CD14-positive monocyte (primary cell): ENCODE results near the gene LONRF2. TPM values are rescaled to one million over a fixed set of nuclear protein-coding genes. Genes with fewer than 3 reads are reported as not detected.

Experiments used
- DNase-seq, 3 donors: peaks; one replicate each; pipeline ENCODE4 v3.0.0-alpha.2; 2011 to 2022
- H2AFZ ChIP-seq: 2 replicates; pipeline ENCODE4 v1.6.0; 2012; ENCODE audit warnings: mild to moderate bottlenecking, low read depth, low read length, inconsistent platforms; ENCODE audit not compliant: insufficient read depth, poor library complexity, severe bottlenecking
- H3K27ac ChIP-seq, 2 donors: 1 replicate in 1 of 2; 2 replicates in 1 of 2; pipeline ENCODE4 v1.5.1; 2012 to 2013; ENCODE audit warnings: low read length in 2 of 2, control low read depth in 1 of 2, inconsistent platforms in 1 of 2, low read depth in 1 of 2, mild to moderate bottlenecking in 1 of 2
- H3K27me3 ChIP-seq, 2 donors: one replicate each; pipeline versions ENCODE4 v1.6.0 to v1.6.1; 2011 to 2013; ENCODE audit warnings: low read length in 2 of 2; ENCODE audit not compliant: control insufficient read depth in 2 of 2, insufficient read depth in 2 of 2
- H3K36me3 ChIP-seq, 2 donors: replicated peaks in 1 of 2; 1 replicate in 1 of 2; 2 replicates in 1 of 2; pipeline versions ENCODE4 v1.5.1 to v1.6.1; 2012 to 2013; ENCODE audit warnings: low read length in 2 of 2, control low read depth in 1 of 2, inconsistent platforms in 1 of 2, mild to moderate bottlenecking in 1 of 2; ENCODE audit not compliant: insufficient read depth in 2 of 2, control insufficient read depth in 1 of 2
- H3K4me1 ChIP-seq, 2 donors: 1 replicate in 1 of 2; 2 replicates in 1 of 2; pipeline versions ENCODE4 v1.5.1 to v1.6.1; 2012 to 2013; ENCODE audit warnings: low read length in 2 of 2, control low read depth in 1 of 2, inconsistent platforms in 1 of 2, mild to moderate bottlenecking in 1 of 2, moderate library complexity in 1 of 2; ENCODE audit not compliant: insufficient read depth in 2 of 2, control insufficient read depth in 1 of 2
- H3K4me2 ChIP-seq: replicated peaks from 2 replicates; pipeline ENCODE3; 2012; ENCODE audit warnings: low read length, moderate library complexity, mild to moderate bottlenecking; ENCODE audit not compliant: poor library complexity, severe bottlenecking; ENCODE audit errors: extremely low read depth
- H3K4me3 ChIP-seq, 3 experiments: fragments of 200-600 bp in 1 of 3; sonication (generic) in 1 of 3; replicated peaks in 1 of 3; 1 replicate in 2 of 3; 2 replicates in 1 of 3; pipeline ENCODE4 v1.5.1; 2011 to 2013; ENCODE audit warnings: low read length in 3 of 3, mild to moderate bottlenecking in 3 of 3, control low read depth in 2 of 3, low read depth in 2 of 3, inconsistent platforms in 1 of 3, moderate library complexity in 1 of 3
- H3K79me2 ChIP-seq: 2 replicates; pipeline ENCODE4 v1.6.0; 2012; ENCODE audit warnings: mild to moderate bottlenecking, control low read depth, inconsistent platforms, low read length, moderate library complexity; ENCODE audit not compliant: insufficient read depth
- H3K9ac ChIP-seq: 2 replicates; pipeline ENCODE4 v1.6.0; 2017; ENCODE audit warnings: low read length, mild to moderate bottlenecking; ENCODE audit not compliant: insufficient read depth, poor library complexity, severe bottlenecking
- H3K9me3 ChIP-seq, 2 donors: replicated peaks in 1 of 2; 1 replicate in 1 of 2; 2 replicates in 1 of 2; pipeline versions ENCODE4 v1.5.1 to v1.6.1; 2012 to 2013; ENCODE audit warnings: low read length in 2 of 2, control low read depth in 1 of 2; ENCODE audit not compliant: control insufficient read depth in 1 of 2, insufficient read depth in 1 of 2
- H4K20me1 ChIP-seq: 2 replicates; pipeline ENCODE4 v1.6.0; 2012; ENCODE audit warnings: mild to moderate bottlenecking, low read length, control low read depth, moderate library complexity; ENCODE audit not compliant: insufficient read depth
- H3K27ac Mint-ChIP-seq, 7 donors: one replicate each; pipeline ENCODE4 v1.8.0; 2020; ENCODE audit warnings: mild to moderate bottlenecking in 7 of 7, mixed read lengths in 7 of 7, moderate library complexity in 6 of 7, inconsistent platforms in 2 of 7
- H3K27me3 Mint-ChIP-seq, 3 donors: one replicate each; pipeline ENCODE4 v1.8.0; 2021 to 2022; ENCODE audit warnings: low read depth in 3 of 3, mild to moderate bottlenecking in 3 of 3, mixed read lengths in 3 of 3, moderate library complexity in 3 of 3, inconsistent platforms in 1 of 3
- H3K36me3 Mint-ChIP-seq, 2 donors: one replicate each; pipeline ENCODE4 v1.8.0; 2020; ENCODE audit warnings: mixed read lengths in 2 of 2, inconsistent platforms in 1 of 2, mild to moderate bottlenecking in 1 of 2
- H3K4me1 Mint-ChIP-seq: one replicate; pipeline ENCODE4 v1.8.0; 2020; ENCODE audit warnings: mild to moderate bottlenecking, mixed read lengths
- H3K4me3 Mint-ChIP-seq, 2 donors: one replicate each; pipeline ENCODE4 v1.8.0; 2020; ENCODE audit warnings: mild to moderate bottlenecking in 2 of 2, mixed read lengths in 2 of 2, moderate library complexity in 1 of 2
- H3K9me3 Mint-ChIP-seq, 7 donors: one replicate each; pipeline ENCODE4 v1.8.0; 2020 to 2022; ENCODE audit warnings: mixed read lengths in 7 of 7, mild to moderate bottlenecking in 6 of 7, moderate library complexity in 6 of 7, inconsistent platforms in 2 of 7
- CTCF ChIP-seq: fragments of 200-600 bp; IDR thresholded peaks from one replicate; pipeline ENCODE4 v1.8.0; 2022; ENCODE audit warnings: antibody characterized with exemption, mild to moderate bottlenecking
- WGBS: methylation state at CpG from one replicate; pipeline ENCODE4 v1.1.5; 2013; ENCODE audit warnings: missing lambda C conversion rate; ENCODE audit not compliant: insufficient coverage; 5-methylcytosine and 5-hydroxymethylcytosine counted together
- intact Hi-C, 2 donors: fragments of 100-400 bp; cut with micrococcal nuclease; formaldehyde crosslinking; loops; one replicate each; pipeline versions ENCODE4 v1.15.0 to v1.15.1; 2023
- polyA plus RNA-seq, 3 donors: library from polyadenylated mRNA; depleted of rRNA in 1 of 3; unstranded in 2 of 3; stranded (reverse) in 1 of 3; fragments of 300-500 nt in 2 of 3; fragments of >200 nt in 1 of 3; fragmentation: Illumina TruSeq in 2 of 3; gene quantifications; 1 replicate in 2 of 3; 2 replicates in 1 of 3; pipeline ENCODE4 v1.2.3, GENCODE V29; 2012 to 2021

LONRF2 gene
- polyA plus RNA-seq, 3 donors = not detected

GRCh38 chr2:100303744-100304143 lies 18.6 kb downstream of the LONRF2 start:
- H3K36me3 ChIP-seq = no peaks in the 10 kb centered on the region
- H3K27me3 ChIP-seq = no peaks in the 10 kb centered on the region
- Mint-ChIP-seq H3K4me3 (no peak overlapping the region), H3K27me3 (peaks cover 1 to 8% (median 3%) of the 10 kb centered on the region in 3 donors), H3K4me1 (peaks cover 1% of the 10 kb centered on the region), H3K27ac (no peak overlapping the region), H3K36me3 (no peaks in the 10 kb centered on the region), H3K9me3 (peaks cover 3 to 20% (median 12%) of the 10 kb centered on the region in 7 donors)
- H3K4me3 ChIP-seq = no peak overlapping the region
- no peaks in the 10 kb centered on the region for H3K79me2 ChIP-seq
- TF ChIP-seq CTCF = no peak
- H3K9ac ChIP-seq = no peak overlapping the region
- DNase-seq = no peak
- no peaks in the 10 kb centered on the region for H4K20me1 ChIP-seq
- no peak overlapping the region for H2AFZ ChIP-seq
- H3K27ac ChIP-seq = no peak overlapping the region
- H3K4me1 ChIP-seq = no peaks in the 10 kb centered on the region
- intact Hi-C loops = no loop called here
- no CpG with 5 or more reads among the region's 1 CpG for WGBS
- H3K4me2 ChIP-seq = no peak overlapping the region
- H3K9me3 ChIP-seq = peaks cover 0 to 9% of the 10 kb centered on the region in 2 donors

GRCh38 chr2:100302585-100302892 lies 19.8 kb downstream of the LONRF2 start:
- no peaks in the 10 kb centered on the region for H3K36me3 ChIP-seq
- H3K27ac ChIP-seq = no peak overlapping the region
- H3K9ac ChIP-seq = no peak overlapping the region
- no peaks in the 10 kb centered on the region for H3K79me2 ChIP-seq
- intact Hi-C loops = no loop called here
- Mint-ChIP-seq H3K9me3 (peaks cover 3 to 20% (median 13%) of the 10 kb centered on the region in 7 donors), H3K36me3 (no peaks in the 10 kb centered on the region), H3K4me1 (peaks cover 1% of the 10 kb centered on the region), H3K4me3 (no peak overlapping the region), H3K27me3 (peaks cover 1 to 9% (median 3%) of the 10 kb centered on the region in 3 donors), H3K27ac (no peak overlapping the region)
- no CpG with 5 or more reads among the region's 3 CpGs for WGBS
- DNase-seq = no peak
- H3K4me2 ChIP-seq = no peak overlapping the region
- H3K4me1 ChIP-seq = no peaks in the 10 kb centered on the region
- peaks cover 0 to 9% of the 10 kb centered on the region in 2 donors for H3K9me3 ChIP-seq
- H3K27me3 ChIP-seq = no peaks in the 10 kb centered on the region
- no peak for TF ChIP-seq CTCF
- no peaks in the 10 kb centered on the region for H4K20me1 ChIP-seq
- no peak overlapping the region for H3K4me3 ChIP-seq
- no peak overlapping the region for H2AFZ ChIP-seq
